Activated T-cell treated with anti-CD3 and anti-CD28 coated beads, Interleukin-2, amount 50 U/mL, for 48 hours (primary cell): Measurements from ENCODE around the gene GTF2IRD1.
"Not testable (repeated sequence)": the region's sequence is repeated elsewhere in the genome, so short reads cannot be mapped to it uniquely, and the experiment has no call there.

ENCODE experiments used
- DNase-seq, 2 experiments: peaks; one replicate each; pipeline ENCODE4 v3.0.0-alpha.2; 2020

GTF2IRD1 gene

DNA sequence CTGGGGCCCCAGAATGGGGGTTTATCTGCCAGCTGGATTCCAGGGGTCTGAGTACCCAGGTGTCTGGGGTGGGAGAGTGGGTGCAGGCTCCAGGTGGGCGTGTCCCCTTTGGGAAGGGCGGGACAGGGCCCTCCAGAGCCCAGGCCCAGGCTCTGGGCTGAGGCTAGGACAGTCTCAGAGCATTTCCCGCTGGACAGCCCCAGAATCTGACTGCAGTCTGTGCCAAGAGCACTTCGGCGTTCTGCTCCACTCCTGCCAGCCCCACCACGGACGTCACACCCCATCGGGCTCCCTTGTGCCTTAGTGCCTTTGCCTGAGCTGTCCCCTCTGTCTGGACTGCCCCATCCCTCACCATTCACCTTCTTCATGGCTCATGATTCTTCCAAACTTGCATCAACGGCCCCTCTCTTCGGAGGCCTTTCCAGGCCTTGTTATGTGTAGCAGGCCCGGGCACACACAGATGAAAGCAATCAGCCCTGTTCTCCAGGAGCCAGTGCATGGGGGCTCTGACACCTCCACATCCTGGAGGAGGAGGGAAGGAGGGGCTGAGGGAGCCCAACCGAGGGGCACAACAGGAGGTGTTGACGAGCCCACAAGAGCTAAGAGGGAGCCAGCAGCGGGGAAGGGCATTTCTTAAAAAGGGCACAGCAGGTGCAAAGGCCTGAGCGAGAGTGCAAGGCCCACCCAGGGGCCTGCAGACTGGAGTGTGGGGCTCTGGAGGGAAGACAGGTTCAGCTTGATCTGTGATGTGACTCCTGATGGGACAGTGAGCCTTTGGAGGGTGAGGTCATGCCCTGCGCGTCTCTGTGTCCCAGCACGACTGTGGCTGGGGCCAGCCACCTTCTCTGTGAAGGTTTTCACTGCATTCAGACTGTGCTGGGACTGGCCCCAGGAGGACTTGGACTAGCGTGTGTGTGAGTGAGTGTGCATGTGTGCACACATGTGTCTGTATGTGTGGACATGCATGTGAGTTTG, 41.7 kb downstream of the GTF2IRD1 start:
- no peak for DNase-seq

DNA sequence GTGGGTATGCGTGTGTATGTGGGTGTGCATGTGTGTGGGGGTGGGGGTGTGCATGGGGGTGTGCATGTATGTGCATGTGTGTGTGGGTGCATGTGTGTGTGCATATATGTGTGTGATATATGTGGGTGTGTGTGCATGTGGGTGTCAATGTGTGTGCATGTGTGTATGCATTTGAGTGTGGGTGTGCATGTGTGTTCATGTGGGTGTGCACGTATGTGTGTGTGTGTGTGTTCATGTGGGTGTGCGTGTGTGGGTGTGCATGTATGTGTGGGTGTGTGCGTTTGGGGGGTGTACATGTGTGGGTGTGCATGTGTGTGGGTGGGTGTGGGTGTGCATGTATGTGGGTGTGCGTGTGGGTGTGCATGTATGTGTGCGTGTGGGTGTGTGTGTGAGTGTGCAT, 42.6 kb downstream of the GTF2IRD1 start:
- DNase-seq: no peak

DNA sequence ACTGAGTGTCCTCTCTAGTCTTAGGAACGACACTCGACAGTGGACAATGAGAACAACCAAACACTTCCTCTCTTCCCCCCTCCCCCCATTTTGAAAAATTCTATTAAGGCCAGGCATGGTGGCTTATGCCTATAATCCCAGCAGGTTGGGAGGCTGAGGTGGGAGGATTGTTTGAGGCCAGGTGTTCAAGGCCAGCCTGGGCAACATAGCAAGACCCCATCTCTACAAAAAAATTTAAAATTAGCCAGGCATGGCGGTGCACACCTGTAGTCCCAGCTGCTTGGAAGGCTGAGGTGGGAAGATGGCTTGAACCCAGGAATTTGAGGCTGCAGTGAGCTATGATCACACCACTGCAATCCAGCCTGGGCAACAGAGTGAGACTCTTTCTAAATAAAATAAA, 43.1 kb downstream of the GTF2IRD1 start:
- DNase-seq: not testable (repeated sequence)

DNA sequence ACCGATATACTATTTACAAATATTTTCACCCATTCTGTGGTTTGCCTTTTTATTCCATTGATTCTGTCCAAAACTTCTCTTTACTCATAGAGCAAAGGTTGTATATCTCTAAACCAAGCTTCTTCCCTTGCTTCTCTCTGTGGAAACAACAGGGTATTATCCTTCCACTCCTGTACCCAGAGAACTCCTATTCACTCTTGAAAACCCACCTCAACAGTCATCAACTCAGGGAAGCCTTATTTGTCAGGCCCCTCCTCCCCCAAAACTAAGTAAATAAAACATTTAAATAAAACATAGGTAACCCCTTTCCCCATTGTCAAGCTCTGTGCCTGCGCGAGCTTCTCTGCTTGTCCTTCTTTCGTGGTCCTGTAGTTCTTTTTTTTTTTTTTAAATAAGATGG, 44.6 kb downstream of the GTF2IRD1 start:
- no peak for DNase-seq

DNA sequence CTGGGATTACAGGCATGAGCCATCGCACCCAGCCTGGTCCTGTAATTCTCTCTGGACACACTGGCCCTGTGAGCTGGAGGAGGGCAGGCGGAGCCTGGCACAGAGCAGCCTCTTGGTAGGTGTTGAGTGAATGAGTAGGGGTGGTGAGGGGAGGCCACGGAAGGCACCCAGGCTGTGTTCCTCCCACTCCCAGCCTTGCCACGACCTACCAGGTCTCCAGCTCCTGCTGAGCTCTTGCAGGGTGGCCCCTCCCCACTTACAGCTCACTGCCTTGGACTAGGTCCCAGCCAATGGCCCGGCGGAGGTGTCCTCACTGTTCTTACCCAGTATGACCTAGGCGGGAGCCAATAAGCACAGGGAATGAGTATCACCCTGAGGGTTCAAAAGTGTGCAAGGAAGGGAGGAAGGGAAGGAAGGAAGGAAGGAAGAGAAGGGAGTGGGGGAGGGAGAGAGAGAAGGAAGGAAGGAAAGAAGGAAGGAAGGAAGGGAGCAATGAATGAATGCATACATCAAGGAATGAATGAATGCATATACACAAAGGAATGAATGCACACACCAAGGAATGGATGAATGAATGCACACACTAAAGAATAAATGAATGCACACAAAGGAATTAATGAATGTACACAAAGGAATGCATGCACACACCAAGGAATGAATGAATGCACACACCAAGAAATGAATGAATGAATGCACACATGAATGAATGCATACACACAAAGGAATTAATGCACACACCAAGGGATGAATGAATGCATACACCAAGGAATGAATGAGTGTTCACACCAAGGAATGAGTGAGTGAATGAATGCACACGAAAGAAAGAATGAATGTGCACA, 45.5 kb downstream of the GTF2IRD1 start:
- DNase-seq: no peak

DNA sequence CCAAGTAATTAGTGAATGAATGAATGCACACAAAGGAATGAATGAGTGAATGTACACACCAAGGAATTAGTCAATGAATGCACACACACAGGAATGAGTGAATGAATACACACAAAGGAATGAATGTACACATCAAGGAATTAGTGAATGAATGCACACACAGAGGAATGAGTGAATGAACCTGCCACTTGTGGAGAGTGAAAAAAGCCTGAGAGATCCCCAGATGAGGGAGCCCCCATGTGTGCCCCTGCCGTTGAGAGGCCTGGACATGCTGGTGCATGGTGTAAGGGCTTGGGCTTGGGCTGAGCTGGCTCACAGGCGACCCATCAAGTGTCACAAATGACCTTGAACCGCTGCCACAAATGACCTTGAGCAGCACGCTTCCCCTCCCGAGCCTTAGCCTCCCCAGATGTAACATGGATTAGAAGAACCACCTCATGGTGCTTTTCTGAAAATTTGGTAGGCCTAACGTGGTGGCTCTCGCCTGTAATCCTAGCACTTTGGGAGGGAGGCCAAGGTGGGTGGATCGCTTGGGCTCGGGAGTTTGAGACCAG, 46.2 kb downstream of the GTF2IRD1 start:
- DNase-seq: no peak

DNA sequence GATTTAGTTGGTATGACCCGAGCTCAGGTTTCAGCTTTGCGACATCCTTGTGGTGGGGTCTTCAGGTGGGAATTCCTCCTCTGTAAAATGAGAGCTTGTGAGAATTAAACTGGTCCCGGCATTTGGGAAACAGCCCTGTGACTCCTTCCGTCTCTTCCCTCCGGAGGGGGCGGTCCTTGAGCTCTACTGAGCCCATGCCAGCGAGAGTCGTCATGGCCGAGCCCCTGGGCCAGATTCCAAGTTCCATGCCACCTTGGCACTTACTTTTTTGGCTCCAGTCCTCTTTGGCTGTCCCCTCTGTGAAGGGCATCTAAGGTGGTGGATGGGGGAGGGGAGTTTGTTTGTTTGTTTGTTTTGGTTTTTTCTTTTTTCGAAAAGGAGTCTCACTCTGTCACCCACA, 47.6 kb downstream of the GTF2IRD1 start:
- DNase-seq: no peak

DNA sequence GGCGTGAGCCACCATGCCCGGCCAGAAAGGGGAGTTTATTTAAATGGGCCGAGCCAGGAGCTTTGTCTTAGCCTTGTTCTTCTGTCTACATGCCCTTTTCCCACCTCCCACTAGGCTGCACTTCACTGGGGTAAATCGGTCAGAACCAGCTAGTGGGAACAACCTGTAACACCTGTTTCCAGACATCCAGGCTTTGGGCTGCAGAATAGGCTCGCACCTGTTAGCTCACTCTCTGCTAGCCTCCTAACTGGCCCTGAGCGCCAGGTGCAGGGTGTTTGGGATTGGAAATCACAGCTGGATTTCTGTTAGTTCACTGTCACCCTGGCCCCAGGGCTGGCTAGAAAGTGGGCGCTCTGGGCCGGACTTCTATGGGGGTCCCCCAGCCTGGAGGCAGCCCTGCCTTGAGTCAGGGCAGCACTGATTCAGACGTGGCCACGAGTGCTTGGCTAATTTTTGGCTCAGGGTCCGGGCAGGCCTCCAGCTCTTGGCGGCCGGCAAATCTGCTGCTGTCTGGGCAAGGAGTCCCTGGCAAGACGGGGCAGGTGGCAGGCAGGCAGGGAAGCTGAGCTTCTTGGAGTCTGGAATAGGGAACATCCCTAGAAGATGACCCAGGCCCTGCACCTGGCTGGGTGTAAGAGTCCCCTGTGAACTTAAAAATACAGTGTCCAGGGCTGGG, 48.6 kb downstream of the GTF2IRD1 start:
- DNase-seq: no peak

DNA sequence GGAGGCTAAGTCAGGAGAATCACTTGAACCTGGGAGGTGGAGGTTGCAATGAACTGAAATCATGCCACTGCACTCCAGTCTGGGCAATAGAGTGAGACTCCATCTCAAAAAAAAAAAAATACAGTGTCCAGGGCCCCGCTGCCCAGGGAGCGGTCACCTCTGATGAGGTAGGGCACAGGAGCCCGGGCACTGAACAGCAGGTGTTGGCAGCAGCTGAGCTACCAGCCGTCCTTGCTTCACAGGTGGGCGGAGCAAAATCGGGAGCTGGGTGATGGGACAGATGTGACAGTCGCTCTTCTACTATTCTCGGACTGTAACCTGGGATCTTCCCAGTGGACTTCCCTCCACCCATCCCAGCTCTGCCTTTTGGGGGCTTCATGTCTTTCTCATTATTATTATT, 49.4 kb downstream of the GTF2IRD1 start:
- DNase-seq: no peak

DNA sequence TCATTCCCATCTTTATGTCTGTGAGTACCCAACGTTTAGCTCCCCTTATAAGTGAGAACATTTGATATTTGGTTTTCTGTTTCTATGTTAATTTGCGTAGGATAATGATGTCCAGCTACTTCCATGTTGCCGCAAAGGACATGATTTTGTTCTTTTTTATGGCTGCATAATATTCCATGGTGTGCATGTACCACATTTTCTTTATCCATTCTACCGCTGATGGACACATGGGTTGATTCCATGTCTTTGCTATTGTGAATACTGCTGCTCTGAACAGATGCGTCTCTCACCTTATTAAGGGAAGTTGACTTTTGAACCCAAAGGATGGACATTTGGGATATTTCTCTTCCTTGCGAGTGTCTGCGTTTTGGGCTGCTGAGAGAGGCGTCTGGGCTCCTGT, 50.2 kb downstream of the GTF2IRD1 start:
- no peak for DNase-seq

DNA sequence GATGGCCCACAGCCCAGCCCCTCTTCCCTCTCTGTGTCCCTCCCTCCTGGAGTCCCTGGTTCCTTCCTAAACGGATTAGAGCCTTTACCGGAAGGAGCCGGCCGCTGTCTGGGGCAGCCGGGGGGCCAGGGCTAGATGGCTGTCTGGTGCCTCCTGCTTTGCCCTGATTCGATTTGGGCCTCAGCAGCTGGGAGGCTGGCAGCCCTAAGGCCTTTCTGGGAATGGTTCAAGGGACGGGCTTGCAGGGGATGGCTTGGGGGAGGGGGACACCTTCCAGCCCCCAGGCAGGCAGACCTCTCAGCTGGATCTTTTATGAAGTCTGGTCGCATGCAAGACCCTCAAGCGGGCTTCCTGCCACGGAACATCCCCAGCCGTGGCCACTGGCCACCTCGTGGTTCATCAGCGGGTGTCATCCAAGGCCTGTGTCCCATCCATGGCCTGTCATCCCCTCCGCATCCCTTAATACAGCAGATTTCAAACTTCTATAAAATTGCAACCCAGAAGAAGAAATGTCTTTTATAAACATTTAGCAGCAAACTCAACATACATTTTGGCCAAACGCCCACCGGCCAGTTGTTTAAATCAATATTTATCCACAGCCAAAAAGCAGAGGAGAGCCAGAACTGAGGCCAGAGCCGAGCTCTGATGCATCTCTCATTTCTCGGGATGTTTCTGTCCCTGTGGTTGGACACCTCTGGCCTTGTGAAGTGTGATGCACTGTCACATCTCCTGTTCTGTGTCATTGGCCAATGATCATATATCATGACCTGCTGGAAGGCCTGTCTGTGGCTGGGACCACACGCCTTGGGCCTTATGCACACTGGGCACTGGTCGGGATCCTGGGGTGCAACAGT, 52.0 kb downstream of the GTF2IRD1 start:
- DNase-seq: no peak

DNA sequence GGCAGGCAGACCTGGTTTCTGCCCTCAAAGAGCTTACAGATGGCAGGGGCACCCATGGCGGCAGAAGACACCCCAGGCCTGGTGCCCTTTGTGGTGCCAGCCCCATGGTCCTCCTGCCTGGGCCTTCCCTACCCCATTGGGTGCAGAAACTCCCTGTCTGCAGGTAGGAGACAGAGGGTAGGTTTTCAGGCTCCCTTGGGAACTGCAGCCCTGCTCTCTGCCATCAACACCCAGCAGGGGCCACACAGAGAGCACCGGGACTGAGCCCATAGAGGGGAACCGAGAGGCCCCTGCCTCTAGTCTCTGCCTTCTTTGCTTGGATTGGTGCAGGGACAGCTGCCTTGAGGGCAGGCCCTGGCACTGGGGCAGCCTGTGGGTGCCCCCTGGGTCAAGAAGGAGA, 52.6 kb downstream of the GTF2IRD1 start:
- no peak for DNase-seq

DNA sequence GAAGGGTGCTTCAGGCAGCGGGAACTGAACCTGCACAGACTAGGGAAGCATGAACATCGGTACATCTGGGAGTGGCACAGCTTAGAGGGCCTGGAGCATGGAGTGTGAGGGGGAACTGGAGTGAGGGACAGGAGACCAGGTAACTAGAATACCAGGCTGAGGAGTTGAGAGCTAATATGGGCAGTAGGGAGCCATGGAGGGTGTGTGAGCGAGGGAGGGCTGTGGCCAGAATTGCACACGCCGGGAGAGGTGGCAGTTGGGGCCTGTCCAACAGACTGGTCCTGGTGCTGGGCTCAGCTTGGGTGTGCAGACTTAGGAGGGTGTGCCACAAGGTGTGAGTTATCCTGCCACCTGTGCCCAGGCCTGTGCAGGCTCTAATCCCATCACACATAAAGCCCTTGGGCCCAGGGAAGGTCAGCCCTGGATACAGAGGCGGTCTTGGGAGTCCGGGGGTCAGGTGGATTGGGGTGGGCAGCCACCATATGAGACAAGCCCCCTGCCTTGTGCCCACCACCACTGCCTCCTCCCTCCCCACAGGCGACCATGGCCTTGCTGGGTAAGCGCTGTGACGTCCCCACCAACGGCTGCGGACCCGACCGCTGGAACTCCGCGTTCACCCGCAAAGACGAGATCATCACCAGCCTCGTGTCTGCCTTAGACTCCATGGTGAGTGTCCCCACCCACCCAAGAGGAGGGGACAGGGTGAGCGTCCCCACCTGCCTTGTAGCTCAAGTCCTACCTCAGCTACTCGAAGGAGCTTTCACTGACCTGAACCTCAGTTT, 54.0 kb downstream of the GTF2IRD1 start:
- DNase-seq: no peak

DNA sequence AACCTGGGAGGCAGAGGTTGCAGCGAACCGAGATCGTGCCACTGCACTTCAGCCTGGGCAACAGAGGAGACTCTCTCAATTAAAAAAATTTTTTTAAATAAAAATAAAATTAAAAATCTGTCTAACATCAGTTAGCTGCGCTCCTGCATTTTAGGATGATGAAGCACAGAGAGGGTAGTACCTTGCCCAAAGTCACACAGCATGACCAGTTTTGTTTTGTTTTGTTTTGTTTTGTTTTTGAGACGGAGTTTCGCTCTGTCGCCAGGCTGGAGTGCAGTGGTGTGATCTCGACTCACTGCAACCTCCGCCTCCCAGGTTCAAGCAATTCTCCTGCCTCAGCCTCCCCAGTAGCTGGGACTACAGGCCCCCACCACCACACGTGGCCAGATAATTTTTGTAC, 55.7 kb downstream of the GTF2IRD1 start:
- DNase-seq: not testable (repeated sequence)

DNA sequence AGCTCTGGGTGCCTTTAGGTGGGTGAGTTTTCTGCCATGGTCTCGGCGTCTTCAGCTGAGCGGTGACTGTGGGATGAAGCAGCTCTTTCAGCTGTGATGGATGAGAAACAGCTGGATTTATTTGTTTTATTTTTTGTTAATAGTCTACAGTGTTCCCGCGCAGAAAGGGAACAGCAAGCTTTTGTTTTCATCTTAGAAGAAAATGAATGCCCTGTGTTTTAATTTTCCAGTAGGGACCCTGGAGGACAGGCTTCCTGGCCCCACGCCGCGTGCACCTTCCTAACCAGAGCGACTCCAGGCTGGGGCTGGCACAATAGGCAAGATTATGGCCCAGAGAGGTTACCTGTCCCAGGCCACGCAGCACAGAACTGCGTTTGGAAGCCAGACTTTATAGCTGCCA, 57.6 kb downstream of the GTF2IRD1 start:
- DNase-seq: no peak

DNA sequence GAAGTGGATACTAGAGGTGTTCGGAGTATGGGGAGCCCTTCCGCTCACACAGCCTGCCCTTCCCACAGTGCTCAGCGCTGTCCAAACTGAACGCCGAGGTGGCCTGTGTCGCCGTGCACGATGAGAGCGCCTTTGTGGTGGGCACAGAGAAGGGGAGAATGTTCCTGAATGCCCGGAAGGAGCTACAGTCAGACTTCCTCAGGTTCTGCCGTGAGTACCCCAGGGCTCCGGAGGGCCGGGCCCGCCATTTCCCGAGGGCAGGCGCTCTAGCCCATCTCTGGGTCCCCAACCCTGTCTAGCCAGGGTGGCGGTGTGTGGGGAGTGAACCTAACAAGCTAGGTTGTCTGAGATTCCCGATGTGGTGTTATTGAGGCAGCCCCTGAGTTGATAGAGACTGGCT, 59.1 kb downstream of the GTF2IRD1 start:
- DNase-seq: no peak

DNA sequence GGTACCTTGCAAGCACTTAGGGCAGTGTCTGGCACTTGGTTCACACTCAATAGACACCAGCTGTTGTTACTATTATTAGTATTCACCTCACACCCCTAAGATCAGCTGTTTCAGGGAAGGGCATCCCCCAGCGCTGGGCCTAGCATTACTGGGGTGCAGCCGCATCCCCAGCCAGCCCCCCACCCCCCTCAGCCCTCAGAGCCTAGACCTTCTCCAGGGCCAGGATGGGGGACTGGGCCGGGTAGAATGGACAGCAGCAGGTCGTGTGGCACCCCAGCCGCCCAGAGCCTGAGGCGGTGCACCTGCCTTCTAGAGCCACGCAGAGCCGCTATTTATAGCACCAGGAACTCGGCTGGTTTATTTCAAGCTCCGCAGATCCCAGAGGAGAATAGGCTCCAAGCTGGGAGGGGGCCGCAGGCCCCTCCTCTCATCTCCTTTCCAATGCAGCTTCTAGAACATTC, 60.5 kb downstream of the GTF2IRD1 start:
- no peak for DNase-seq

DNA sequence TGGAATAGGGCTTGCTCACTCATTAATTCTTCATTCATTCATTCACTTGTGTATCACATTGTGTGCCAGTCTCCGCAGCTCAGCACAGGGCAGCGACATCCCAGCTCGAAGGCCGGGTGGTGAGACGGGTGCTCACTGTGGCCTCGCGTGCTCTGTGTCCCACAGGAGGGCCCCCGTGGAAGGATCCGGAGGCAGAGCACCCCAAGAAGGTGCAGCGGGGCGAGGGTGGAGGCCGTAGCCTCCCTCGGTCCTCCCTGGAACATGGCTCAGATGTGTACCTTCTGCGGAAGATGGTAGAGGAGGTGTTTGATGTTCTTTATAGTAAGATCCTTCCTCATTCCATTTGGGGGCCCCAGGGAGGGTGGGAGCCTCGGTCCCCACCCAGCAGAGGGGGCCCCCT, 61.6 kb downstream of the GTF2IRD1 start:
- DNase-seq: no peak

DNA sequence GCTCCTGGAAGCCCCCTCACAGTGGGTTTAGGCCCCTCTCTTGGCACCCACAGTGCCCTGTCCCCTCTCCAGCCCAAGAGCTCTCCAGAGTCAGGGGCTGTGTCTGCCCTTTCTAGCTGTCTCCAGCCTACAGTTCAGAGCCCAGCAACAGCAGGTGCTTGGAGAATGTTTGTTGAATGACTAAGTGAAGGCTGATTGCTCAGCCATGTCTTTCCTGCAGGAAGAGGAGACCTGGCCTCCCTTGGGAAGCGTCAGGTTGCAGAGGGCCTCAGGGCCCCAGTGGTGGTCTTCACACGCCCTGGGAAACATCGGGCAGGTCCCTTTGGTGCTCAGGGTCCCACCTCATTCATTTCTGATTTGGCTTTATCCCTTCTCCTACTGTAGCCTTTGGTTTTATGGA, 62.5 kb downstream of the GTF2IRD1 start:
- no peak for DNase-seq

DNA sequence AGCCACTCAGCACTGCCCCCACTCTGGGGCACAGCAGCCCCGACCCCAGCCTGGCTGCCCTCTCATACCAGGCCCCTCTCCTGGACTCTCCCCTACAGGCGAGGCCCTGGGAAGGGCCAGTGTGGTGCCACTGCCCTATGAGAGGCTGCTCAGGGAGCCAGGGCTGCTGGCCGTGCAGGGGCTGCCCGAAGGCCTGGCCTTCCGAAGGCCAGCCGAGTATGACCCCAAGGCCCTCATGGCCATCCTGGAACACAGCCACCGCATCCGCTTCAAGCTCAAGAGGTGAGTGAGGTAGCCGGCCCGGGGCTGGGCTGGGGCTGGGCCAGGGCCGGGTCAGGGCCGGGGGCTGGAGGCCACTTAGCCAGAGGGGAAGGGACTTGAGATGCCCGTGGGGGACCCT, 64.3 kb downstream of the GTF2IRD1 start:
- DNase-seq: no peak

DNA sequence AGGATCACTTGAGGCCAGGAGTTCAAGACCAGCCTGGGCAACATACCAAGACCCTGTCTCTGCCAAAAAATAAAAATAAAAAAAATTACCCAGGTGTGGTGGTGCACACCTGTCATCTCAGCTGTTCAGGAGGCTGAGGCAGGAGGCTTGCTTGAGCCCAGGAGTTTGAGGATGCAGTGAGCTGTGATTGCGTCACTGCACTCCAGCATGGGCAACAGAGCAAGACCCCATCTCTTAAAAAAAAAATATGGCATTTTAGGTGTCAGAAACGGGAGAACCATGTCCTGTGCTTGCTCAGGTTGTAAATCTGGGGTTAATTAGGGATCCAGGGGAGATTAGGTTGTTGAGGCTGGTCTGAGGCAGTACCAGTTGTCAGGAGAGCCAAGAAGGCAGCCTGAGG, 64.9 kb downstream of the GTF2IRD1 start:
- no peak for DNase-seq
